Breast epithelium (tissue), 4 donors: ENCODE data around the gene DDX39B. TPM values are rescaled to one million over a fixed set of nuclear protein-coding genes. Genes with fewer than 3 reads are reported as not detected.
"Not testable (repeated sequence)": the region's sequence is repeated elsewhere in the genome, so short reads cannot be mapped to it uniquely, and the experiment has no call there.

Experiments used
- DNase-seq, 2 donors: peaks; one replicate each; pipeline ENCODE4 v3.0.0-alpha.2; 2019; ENCODE audit warnings: low spot score in 2 of 2
- H3K27ac ChIP-seq, 2 donors: fragments of 200-600 bp; sonication (generic) in 1 of 2; one replicate each; pipeline ENCODE4 v1.5.1; 2016 to 2019; ENCODE audit warnings: mild to moderate bottlenecking in 1 of 2
- H3K27me3 ChIP-seq, 2 donors: fragments of 200-600 bp; sonication (generic) in 1 of 2; one replicate each; pipeline versions ENCODE4 v1.5.1 to v1.6.0; 2017 to 2019; ENCODE audit warnings: control low read depth in 1 of 2, mild to moderate bottlenecking in 1 of 2
- H3K36me3 ChIP-seq: fragments of 200-600 bp; one replicate; pipeline ENCODE4 v1.5.1; 2019
- H3K4me1 ChIP-seq, 2 donors: fragments of 200-600 bp; sonication (generic); one replicate each; pipeline ENCODE4 v1.5.1; 2016 to 2019; ENCODE audit warnings: control low read depth in 1 of 2
- H3K4me3 ChIP-seq, 3 donors: fragments of 200-600 bp; sonication (generic); 1 replicate in 2 of 3; 2 replicates in 1 of 3; pipeline ENCODE4 v1.5.1; 2016 to 2019; ENCODE audit warnings: mild to moderate bottlenecking in 3 of 3, moderate library complexity in 2 of 3
- H3K9me3 ChIP-seq, 2 donors: fragments of 200-600 bp; sonication (generic) in 1 of 2; one replicate each; pipeline ENCODE4 v1.5.1; 2016 to 2019; ENCODE audit warnings: control low read depth in 1 of 2
- CTCF ChIP-seq, 3 donors: fragments of 450-650 bp; IDR thresholded peaks; one replicate each; pipeline ENCODE4 v1.5.1; 2016 to 2017; ENCODE audit warnings: antibody characterized with exemption in 3 of 3, mild to moderate bottlenecking in 3 of 3, moderate library complexity in 3 of 3
- POLR2A ChIP-seq: fragments of 450-650 bp; IDR thresholded peaks from one replicate; pipeline ENCODE4 v1.6.1; 2016; ENCODE audit warnings: antibody characterized with exemption, mild to moderate bottlenecking, moderate library complexity
- POLR2AphosphoS5 ChIP-seq, 3 donors: sonication (generic); formaldehyde crosslinking; IDR thresholded peaks; one replicate each; pipeline ENCODE4 v1.6.1; 2017; ENCODE audit warnings: antibody characterized with exemption in 3 of 3
- intact Hi-C: fragments of 100-400 bp; cut with DNase I; formaldehyde crosslinking; loops from one replicate; pipeline ENCODE4 v1.15.1; 2023; ENCODE audit warnings: low total_unique reads
- total RNA-seq, 3 donors: library from RNA; depleted of rRNA; stranded (reverse); fragments of >200 nt; gene quantifications; one replicate each; pipeline ENCODE4 v1.1.0, GENCODE V29; 2016

DDX39B gene
- total RNA-seq, 3 donors from 2014 or later, result 315 to 336 (median 334) TPM

GRCh38 chr6:31557443-31558317 is 15.9 kb upstream of the DDX39B start:
- no peaks in the 10 kb centered on the region for H3K9me3 ChIP-seq
- intact Hi-C loops, result no loop called here
- no peaks in the 10 kb centered on the region for H3K36me3 ChIP-seq
- no peaks in the 10 kb centered on the region for H3K27me3 ChIP-seq
- no peaks in the 10 kb centered on the region for H3K4me1 ChIP-seq
- TF ChIP-seq POLR2A, result no peak
- no peak for TF ChIP-seq POLR2AphosphoS5 (IDR thresholded peaks at IDR 0.05)
- no peak for TF ChIP-seq CTCF (IDR thresholded peaks at IDR 0.05)
- DNase-seq, result no peak
- peak overlapping the region in 1 of 2 donors; percentile 38 for H3K27ac ChIP-seq
- H3K4me3 ChIP-seq, result no peak overlapping the region

- TF ChIP-seq POLR2A, result no peak
- TF ChIP-seq POLR2AphosphoS5 (IDR thresholded peaks at IDR 0.05), result no peak
- TF ChIP-seq CTCF (IDR thresholded peaks at IDR 0.05), result no peak
- intact Hi-C loops, result no loop called here
- H3K36me3 ChIP-seq, result no peaks in the 10 kb centered on the region
Observed at GRCh38 chr6:31556307-31556706, 14.5 kb upstream of the DDX39B start.

GRCh38 chr6:31551371-31551770 is 9.6 kb upstream of the DDX39B start:
- H3K36me3 ChIP-seq, H3K27me3 ChIP-seq, H3K9me3 ChIP-seq, H3K27ac ChIP-seq, H3K4me1 ChIP-seq, intact Hi-C loops, H3K4me3 ChIP-seq, DNase-seq: not testable (repeated sequence)
- TF ChIP-seq CTCF (IDR thresholded peaks at IDR 0.05), result peak in 1 of 3 donors; percentile 13

More at GRCh38 chr6:31556307-31556706, 14.5 kb upstream of the DDX39B start:
- H3K27ac ChIP-seq, result no peak overlapping the region
- no peaks in the 10 kb centered on the region for H3K4me1 ChIP-seq
- H3K4me3 ChIP-seq, result no peak overlapping the region
- no peaks in the 10 kb centered on the region for H3K9me3 ChIP-seq
- DNase-seq, result no peak
- no peaks in the 10 kb centered on the region for H3K27me3 ChIP-seq

- Histone ChIP-seq H3K4me1 (peaks cover 0 to 6% of the 10 kb centered on the region in 2 donors), H3K27me3 (no peaks in the 10 kb centered on the region), H3K36me3 (no peaks in the 10 kb centered on the region), H3K27ac (peak overlapping the region; percentile 69 to 75), H3K4me3 (peak overlapping the region in 2 of 3 donors; percentile 50 to 67), H3K9me3 (no peaks in the 10 kb centered on the region)
- no peak for TF ChIP-seq POLR2A
- TF ChIP-seq CTCF (IDR thresholded peaks at IDR 0.05), result no peak
- no peak for TF ChIP-seq POLR2AphosphoS5 (IDR thresholded peaks at IDR 0.05)
- intact Hi-C loops, result loop anchor here (5.0 kb wide), 1 partner anchor 44 kb away; the partner anchor contains the start of gene NCR3
- no peak for DNase-seq
Observed at GRCh38 chr6:31548544-31548873, 6.7 kb upstream of the DDX39B start.
